HG02970 (cell line): ENCODE data around the gene TAGLN3.
A peak's percentile ranks its signal among the peaks of the same experiment; 100 is the strongest.

Source experiments
- ATAC-seq: cut with Tn5 transposase; IDR thresholded peaks from one replicate; pipeline ENCODE4 v1.9.1; 2021; ENCODE audit warnings: mild to moderate bottlenecking, moderate library complexity, moderate number of reproducible peaks; ENCODE audit not compliant: unreplicated experiment, low FRiP score

Gene TAGLN3

DNA sequence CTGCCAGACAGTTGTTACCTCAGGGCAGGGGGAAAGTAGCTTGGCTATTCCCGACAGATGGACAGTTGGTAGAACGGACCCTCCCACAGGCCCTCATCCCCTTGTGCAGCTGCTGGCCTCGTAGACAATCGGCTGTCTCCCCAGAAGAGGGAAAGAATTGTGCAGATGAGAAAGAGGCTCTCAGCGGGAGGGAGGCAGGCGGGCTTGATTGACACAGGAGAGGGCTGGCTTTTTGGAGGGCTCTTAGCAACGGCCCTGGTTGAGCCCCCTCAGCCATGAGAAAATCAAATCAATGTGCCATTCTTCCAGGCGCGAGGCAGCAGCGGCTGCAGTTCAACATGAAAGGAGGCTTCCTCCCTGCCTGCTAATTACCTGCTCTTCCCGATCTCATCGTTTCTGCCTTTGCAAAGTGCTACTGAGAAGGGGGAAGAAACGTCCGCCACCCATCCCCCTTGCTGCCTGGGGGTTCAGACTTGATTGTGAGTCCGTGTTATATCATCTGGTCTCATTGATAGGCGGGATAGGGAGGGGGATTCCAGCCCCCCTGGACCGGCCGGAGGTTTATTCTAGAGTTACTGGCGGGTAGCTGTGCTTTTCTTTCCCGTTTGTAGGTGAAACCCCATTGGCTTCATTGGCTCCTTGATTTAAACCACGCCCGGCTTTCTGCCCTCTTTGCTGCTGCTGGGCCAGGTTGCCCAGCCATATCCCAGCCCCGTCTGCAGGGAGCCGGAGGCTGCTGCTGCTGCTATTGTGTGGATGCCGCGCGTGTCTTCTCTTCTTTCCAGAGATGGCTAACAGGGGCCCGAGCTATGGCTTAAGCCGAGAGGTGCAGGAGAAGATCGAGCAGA, at the start of gene TAGLN3:
TSS of gene TAGLN3 (plus strand) at position 287 of the 848 bp plus-strand sequence. CDS start at position 788, 501 bp downstream.
- ATAC-seq, result no peak

DNA sequence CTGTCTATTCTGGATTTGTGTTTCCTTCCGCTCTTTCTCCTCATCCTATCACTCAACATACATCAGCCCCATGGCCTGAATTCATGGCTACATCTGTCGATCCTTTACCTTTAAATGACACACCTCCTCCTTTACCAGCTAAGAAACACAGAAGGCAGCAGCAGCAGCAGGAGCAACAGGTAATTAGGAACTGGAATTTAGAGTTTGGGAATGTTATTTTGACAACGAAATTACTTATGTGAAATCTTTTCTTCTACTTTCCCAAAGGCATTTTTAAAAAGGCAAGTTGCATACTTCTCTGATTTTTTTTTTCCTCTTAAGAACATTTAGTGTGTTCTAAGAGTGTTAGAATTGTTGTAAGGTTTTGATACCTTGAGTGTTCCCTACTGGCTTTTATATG, 49.0 kb upstream of the TAGLN3 start:
- ATAC-seq, result no peak

DNA sequence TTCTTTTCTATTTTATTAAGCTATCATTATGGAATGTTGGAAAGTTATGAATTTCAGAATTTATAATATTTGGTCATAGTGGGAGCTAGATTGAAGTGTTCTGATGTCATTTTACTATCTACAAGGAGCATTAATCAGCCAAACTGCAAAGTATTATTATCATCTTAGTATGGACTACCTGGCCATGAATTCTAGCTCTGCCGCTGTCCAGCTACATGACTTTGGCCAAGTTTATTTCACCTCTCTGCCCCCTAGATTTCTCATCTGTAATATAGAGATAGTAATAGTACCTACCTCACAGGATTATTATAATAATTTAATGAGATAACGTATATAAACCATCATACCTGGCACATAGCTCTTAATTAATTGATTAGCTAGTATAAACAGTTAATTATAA, 47.7 kb upstream of the TAGLN3 start:
- no peak for ATAC-seq

DNA sequence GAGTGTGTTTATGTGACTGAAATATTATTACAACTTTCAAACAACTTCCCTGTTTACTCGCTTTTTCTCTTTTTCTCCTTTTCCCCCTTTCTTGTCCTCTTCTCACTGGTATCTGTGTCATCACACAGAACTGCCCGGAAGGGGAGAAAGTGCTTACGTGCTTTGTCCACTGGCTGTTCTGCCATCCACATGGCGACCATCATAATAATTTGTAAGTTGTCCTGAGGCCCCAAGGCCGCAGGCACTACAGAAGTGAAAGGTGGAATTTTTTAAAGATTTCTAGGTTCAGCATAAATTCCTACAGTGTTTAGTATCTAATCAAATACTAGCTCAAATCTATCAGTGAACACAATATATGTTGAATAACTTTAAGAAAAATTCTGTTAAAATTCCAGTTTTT, 46.6 kb upstream of the TAGLN3 start:
- no peak for ATAC-seq

DNA sequence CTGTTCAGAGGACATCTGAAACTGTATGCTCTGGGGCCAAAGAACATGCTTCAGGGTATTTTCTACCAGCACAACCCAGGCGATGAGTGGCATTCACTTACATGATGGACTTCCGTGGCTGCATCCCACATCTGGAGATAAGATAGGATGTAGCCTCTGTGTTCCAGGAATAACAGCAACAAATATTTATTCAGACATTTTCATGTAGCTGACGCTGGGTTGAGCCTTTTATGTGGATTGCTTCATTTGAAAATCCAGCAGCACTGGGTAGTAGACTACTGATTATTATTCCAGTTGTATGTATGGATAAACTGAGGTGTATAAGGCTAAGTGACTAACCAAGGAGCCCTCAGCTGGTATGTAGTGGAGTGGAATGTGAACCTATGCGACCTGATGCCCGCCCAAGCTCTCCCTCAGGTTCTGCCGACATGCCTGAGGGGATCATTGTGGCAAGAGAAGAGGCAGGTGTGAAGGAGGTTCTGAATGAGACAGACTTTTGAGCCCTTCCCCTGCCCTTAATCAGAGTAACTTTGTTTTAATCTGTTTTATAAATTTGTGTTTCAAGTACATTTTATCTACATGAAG, 45.8 kb upstream of the TAGLN3 start:
- no peak for ATAC-seq

DNA sequence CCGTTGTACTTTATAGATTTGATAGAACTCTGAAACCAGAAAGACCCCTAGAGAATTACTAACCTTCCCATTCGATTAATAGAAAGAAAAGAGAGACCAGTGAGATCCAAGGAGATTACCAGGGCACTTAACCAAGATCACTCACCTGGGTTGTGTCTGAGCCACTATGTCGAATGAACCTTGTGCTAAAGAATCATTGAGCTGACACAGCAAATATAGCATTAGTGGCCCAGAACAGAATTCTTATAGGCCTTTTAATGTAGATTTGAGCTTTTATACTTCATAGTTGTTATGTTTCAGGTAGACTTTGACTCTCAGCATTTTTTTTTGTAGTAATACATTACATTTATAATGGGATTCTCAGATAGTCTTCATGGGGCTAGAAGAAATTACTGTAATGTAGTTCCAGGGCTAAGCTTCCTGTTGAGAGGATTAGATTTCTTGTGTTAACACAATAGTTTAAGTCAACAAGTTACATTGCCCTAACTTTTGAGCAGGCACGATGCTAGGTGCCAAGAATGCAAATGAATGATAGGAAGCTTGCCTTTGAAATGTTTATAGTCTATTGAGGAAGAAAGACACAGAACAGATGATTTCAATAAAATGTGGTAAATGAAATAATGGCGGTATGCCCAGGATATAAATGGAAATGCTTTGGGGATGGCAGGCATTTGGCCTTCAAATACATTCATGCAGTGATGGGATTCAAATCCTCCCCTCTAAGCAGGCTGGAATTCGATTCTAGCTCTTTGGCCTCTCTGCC, 44.3 kb upstream of the TAGLN3 start:
- ATAC-seq, result no peak

DNA sequence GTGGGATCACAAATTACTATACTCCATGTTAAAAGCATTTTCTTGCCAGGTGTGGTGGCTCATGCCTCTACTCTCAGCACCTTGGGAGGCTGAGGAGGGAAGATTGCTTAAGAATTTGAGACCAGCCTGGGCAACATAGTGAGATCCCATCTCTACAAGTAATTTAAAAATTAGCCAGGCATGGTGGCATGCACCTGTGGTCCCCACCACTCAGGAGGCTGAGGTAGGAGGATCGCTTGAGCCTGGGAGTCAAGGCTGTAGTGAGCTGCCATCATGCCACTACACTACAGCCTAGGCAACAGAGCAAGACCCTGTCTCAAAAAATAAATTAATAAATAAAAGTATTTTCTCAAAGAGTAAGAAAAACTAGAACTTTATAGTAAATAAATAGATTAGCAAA, 42.8 kb upstream of the TAGLN3 start:
- ATAC-seq, result no peak

DNA sequence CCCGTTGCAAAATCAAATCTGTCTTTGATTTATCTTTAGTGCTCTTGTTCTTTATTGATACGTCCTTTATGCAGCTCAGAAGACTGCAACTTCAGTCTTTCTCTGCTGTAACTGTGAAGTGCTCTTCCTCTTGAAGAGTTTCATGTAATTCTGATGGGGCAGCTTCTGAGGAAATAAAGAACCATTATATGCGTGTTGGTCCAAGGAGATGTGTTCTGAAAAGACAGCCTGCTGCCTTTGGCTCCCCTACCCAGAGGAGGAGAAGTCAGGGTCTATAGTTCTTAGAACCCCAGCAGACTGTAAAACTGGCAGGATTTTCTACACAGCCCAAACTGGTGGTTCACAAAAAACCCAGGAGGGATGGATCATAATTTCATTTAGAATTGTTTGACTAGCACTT, 42.3 kb upstream of the TAGLN3 start:
- ATAC-seq, result no peak

DNA sequence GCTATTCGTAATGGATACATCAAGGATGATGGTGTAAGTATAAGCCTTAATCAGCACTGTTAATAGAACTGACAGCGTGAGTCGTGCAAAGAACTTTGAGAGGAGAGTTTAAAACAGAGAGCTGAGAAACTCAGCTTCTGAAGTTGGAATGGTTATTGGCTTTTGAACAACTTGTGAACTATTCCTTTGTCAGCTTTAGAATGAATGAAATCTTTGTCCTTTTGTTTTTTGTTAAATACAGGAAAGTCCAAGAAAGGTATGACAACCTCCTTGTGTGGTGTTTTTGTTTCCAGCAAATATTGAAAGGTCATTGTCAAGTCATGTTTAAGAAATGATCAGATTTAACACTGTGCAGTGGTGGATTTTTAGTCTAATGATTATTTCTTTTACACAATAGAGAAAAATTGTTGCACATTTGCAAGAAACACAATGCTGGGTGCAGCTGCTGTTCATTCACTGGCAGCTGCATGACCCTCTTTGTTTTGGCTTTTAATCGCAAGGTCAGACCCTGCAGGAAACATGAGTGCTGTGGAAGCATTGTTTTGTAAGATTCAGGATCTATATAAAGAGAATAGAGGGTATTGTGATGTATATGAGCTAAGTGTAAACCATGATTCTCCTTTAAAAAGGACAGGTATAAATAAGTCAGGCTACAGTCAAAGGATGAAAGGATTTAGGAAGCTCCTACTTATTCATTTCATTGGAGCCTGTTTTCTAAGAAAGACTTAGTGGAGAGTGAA, 41.6 kb upstream of the TAGLN3 start:
- no peak for ATAC-seq

DNA sequence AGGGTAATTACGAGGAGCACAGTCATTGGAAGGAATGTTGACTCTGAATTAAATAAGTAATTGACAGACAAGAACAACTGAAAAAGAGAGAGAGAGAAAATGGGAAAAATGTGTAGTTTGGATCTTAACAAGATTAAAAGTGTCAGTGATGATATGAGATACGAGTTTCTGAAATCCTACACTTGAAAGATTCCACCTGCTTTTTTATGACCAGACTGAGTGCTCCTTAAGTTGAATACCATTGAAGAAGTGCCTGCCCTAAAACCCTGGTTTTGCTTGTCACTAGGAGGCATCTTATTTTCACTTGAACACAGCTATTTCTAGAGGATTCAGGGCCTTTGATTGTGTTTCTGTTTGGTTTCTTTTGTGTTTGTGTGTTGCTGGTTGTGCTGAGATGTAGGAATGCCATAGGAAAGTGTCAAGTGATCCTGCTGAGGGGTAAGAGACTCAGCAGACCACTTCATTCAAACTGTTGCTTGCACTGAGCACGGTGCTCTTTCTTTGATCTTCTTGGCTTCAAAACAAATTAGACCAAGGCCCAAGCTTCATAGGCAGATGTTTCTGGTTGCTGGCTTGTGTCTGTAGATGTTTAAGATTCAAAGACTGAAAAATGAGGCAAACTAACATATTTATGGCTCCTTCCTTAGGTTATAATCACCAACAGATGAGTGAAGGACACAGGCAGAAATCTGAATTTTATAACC, 37.1 kb upstream of the TAGLN3 start:
- ATAC-seq, result no peak

DNA sequence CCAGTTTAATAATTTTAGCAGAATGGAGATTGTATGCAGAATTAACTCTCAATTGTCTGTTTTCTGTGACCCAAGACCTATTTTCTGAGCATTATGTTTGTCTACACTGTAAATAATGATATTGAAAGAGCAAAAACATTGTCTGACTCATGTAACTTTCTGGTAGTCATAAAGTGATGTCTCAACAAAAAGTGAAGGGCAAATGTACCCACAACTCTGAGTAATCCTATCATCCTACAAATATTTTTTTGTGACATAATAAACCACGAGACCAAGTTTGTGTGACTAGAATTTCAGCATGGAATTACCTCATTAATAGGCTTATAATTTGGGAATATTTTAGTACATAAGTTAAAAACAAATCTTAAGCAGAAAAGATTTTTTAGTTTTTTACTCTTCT, 35.3 kb upstream of the TAGLN3 start:
- ATAC-seq, result no peak

DNA sequence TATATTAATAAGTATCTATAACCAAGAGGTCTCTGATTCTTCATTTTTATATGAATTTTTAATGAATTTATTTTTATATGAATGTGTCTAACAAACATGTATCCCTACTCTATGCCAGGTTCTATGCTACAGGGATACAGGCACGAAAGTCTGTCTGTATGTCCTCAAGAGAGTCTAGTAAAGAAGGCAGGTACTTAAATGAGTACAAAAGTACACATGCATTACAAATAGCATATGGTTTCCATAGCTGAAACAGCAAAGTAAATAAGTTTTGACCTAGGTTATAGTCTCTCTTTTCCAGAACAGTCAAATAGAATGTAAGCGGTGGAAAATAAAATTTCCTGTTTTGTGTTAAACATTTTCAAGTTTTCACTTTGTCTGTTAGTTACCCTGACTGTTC, 33.2 kb upstream of the TAGLN3 start:
- ATAC-seq, result no peak

DNA sequence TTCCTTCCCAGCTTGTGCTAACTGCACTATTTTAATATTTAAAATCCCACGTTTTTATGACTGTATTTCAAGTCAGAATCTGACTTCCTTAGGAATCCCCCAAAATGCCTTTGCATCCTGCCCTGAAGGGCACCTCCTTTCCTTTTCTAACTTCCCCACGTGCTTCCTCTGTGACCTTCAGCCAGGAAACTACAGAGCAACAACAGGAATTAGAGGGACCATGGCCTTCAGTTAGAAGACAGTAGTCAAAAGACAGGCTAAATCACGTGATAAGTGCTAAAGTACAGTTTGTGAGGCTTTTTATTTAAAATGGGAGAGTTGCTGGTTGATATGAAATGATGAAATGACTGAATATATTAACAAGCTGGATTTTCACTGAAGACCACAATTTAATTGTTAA, 31.7 kb upstream of the TAGLN3 start:
- ATAC-seq, result no peak

DNA sequence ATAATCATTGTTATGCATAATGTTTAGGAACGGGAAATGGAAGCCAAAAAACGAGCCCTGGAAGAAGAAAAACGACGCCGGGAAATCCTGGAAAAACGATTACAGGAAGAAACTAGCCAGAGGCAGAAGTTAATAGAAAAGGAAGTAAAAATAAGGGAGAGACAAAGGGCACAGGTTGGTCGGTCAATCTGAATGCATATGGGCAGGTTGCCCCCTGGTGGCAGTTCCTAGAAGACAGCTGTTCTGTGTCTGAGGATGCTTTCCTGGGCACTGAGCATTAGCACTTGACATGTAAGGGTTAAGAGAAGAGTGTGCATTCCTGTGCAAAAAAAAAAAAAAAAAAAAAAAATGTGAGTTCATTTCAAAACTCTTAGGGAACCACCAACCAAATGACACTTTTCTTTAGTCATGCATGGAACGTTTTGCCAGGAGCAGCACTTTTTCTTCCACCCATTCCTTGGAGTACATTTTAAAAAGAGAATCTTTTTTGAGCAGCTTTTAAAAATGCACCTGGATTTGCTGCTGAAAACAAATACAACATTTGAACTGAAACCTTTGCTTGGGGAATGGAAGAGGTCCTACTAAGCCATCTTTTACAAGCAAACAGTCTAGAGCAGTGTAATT, 31.0 kb upstream of the TAGLN3 start:
- ATAC-seq, result peak; percentile 69

DNA sequence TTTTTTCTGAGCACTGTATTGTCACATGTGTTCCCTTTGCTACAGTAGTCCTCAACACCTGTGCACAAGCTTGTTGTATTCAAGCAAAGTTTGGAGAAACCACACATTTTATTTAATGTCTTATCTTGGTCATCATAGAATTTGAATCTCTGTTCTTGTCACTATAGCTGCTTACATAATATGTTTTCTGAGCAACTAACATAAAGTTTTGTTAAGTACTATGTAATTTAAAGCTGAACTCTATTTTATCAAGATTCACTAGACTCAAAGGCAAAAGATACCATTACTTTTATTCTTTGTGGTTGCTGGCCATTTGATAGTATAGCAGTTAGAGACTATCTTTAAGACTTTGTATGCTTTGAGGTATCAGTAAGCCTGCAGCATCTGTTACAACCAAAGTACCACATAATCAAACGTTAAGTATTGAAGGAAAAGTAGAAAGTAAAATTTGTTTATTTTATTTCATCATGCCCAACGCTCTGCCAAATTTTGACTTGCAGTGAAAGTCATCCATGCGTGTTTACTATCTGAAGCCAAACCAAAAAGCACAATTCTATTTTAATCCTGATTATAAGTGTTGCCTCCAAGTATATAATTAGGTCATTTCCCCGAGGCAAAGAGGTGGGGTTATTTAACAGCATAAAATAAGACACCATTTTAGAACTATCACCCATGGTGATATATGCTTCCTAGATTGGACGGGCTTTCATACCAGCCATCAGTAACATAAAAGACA, 30.2 kb upstream of the TAGLN3 start:
- ATAC-seq, result no peak

DNA sequence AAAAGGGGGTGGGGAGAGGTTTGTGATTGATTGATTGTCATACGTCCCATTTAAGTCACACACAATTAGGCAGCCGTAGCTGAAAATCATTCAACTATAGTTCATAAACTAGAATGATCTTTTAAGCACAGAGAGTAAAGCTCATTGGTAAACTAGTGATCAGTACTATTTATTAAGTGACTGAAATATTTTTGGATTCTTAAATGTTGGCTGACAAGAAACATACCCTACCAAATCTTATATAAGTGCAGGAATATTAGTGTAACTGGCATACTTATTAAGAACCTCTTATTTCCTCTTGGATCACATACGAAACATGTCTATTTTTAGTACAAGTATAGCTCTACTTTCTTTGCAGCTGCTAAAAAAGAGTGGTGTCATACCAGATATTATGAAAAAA, 28.3 kb upstream of the TAGLN3 start:
- ATAC-seq, result no peak

DNA sequence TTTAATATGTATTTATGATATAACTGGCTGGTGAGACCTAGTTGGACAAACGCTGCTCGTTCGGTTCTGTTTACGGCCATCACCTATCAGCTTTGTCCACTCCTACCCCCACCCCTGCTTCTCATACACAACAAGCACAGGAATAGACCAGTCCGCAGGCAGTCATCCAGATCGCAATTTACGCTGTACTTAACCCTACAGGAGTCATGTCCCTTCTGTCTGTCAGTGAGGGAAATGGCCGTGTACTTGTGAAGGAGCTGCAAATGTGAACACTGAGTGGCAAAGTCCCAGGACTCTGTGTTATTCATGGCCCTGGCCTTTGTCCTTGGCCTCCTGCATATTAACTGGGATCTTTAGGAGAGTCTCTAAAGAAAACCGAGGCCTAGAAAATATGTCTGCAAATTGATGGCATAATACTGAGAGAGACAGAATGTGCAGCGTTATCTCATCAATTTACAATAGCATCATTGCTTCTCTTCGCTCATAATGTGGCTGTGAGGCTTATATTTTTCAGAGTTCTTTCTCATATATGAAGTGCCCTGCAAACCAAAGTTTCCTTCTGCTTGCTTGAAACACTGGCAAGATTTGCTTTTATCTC, 27.1 kb upstream of the TAGLN3 start:
- ATAC-seq, result no peak

DNA sequence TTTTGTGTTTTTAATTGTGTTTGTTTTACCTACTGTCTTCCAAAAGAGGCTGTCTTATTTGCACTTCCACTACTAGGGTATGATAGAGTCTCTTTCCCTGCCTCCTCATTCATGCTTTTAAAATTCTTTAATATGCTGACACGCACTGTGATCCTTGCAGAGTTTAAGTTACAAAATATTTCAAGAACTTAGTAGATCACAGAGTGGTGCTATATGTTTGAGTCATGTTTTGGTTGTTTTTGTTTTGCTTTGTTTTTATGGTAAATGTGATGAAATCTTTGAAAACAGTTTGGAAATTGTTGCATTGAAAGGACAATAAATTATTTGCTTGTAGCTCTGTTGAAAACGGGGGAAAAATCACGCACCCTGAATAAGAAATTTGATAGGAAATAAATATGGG, 25.8 kb upstream of the TAGLN3 start:
- no peak for ATAC-seq

DNA sequence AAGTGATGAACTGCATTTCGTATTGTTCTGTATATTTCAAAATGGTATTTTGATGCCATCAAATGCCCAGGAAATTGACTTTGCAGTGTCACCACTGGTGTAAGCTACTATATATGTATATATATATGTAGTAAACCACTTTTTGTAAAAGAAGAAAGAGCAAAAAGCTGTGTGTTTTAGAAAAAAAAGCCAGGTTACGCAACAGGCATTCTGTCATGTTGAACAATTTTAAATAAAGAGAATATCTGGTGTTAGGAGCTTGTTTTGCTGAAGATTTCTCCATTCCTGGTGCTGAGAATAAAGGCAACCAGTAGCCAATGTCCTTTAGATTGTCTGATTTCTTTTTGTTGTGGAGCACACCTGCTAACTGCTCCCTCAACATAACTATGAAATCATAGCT, 23.6 kb upstream of the TAGLN3 start:
- ATAC-seq, result no peak
